SK-N-SH (cell line): ENCODE measurements around the gene TEAD2.

Experiments
- CHD2 ChIP-seq: fragments of 150-350 bp; IDR thresholded peaks from 2 replicates; pipeline ENCODE4 v1.6.1; 2018; ENCODE audit warnings: low read length; ENCODE audit not compliant: partially characterized antibody
- CTCF ChIP-seq: fragments of 200-600 bp; sonication (generic); IDR thresholded peaks from 2 replicates; pipeline ENCODE4 v1.6.1; 2017; ENCODE audit warnings: antibody characterized with exemption, mild to moderate bottlenecking, moderate library complexity
- EP300 ChIP-seq, 2 experiments: IDR thresholded peaks; 2 replicates each; pipeline versions ENCODE4 v1.4.0 to v1.6.1; 2012; ENCODE audit warnings: borderline replicate concordance in 1 of 2, low read depth in 1 of 2, low read length in 1 of 2
- MAX ChIP-seq: IDR thresholded peaks from 2 replicates; pipeline ENCODE4 v1.4.0; 2012; ENCODE audit warnings: low read depth
- POLR2AphosphoS5 ChIP-seq: IDR thresholded peaks from 2 replicates; pipeline ENCODE4 v1.6.1; 2012; ENCODE audit warnings: low read depth, low read length
- RAD21 ChIP-seq: IDR thresholded peaks from 2 replicates; pipeline ENCODE4 v1.6.1; 2012; ENCODE audit warnings: mild to moderate bottlenecking, low read length
- RFX5 ChIP-seq: IDR thresholded peaks from 2 replicates; pipeline ENCODE4 v1.6.1; 2012; ENCODE audit warnings: mild to moderate bottlenecking, improper control_type of control experiment, low read length
- RXRA ChIP-seq: IDR thresholded peaks from 2 replicates; pipeline ENCODE4 v1.4.0; 2012; ENCODE audit warnings: low read depth, mild to moderate bottlenecking, borderline replicate concordance
- SMC3 ChIP-seq: IDR thresholded peaks from 2 replicates; pipeline ENCODE4 v1.6.1; 2012; ENCODE audit warnings: low read depth, low read length, improper control_type of control experiment
- TEAD4 ChIP-seq: IDR thresholded peaks from 2 replicates; pipeline ENCODE4 v1.4.0; 2012; ENCODE audit warnings: mild to moderate bottlenecking, borderline replicate concordance; ENCODE audit not compliant: insufficient read depth
- ZBTB33 ChIP-seq: IDR thresholded peaks from 2 replicates; pipeline ENCODE4 v1.4.0; 2012; ENCODE audit warnings: low read depth, borderline replicate concordance

GRCh38 chr19:49355909-49356353 lies 6.3 kb downstream of the TEAD2 start:
- no peak for TF ChIP-seq TEAD4
- no peak for TF ChIP-seq EP300 (IDR thresholded peaks at IDR 0.05; ENCODE audit: borderline replicate concordance in 1 of 2, low read depth in 1 of 2, low read length in 1 of 2)
- no peak for TF ChIP-seq CTCF
- TF ChIP-seq CHD2, result no peak
- TF ChIP-seq POLR2AphosphoS5, result no peak
- no peak for TF ChIP-seq RFX5
- TF ChIP-seq MAX, result no peak
- no peak for TF ChIP-seq SMC3
- TF ChIP-seq ZBTB33, result no peak
- TF ChIP-seq RXRA, result no peak
- TF ChIP-seq RAD21, result no peak
